Liver (tissue), 3 donors: ENCODE results near the gene SRP9.

Source experiments
- ATF3 ChIP-seq: IDR thresholded peaks from 2 replicates; pipeline ENCODE4 v1.6.1; 2016; ENCODE audit warnings: antibody characterized with exemption
- CTCF ChIP-seq: fragments of 150-350 bp; IDR thresholded peaks from 2 replicates; pipeline ENCODE4 v1.5.1; 2017; ENCODE audit warnings: improper control_type of control experiment, low read depth, low read length; ENCODE audit not compliant: missing input control
- FOXA1 ChIP-seq: IDR thresholded peaks from 2 replicates; pipeline ENCODE4 v1.6.1; 2016; ENCODE audit warnings: antibody characterized with exemption
- GABPA ChIP-seq, 2 donors: IDR thresholded peaks in 1 of 2; conservative IDR thresholded peaks in 1 of 2; 2 replicates each; pipeline ENCODE4 v1.6.1; 2016; ENCODE audit warnings: antibody characterized with exemption in 2 of 2, mild to moderate bottlenecking in 1 of 2, moderate library complexity in 1 of 2
- MAX ChIP-seq: IDR thresholded peaks from 2 replicates; pipeline ENCODE4 v1.6.1; 2016; ENCODE audit warnings: antibody characterized with exemption
- RAD21 ChIP-seq, 2 donors: IDR thresholded peaks; 2 replicates each; pipeline ENCODE4 v1.6.1; 2016; ENCODE audit warnings: antibody characterized with exemption in 2 of 2, mild to moderate bottlenecking in 2 of 2
- RXRA ChIP-seq, 2 donors: IDR thresholded peaks; 2 replicates each; pipeline ENCODE4 v1.6.1; 2017 to 2018; ENCODE audit warnings: antibody characterized with exemption in 2 of 2, mild to moderate bottlenecking in 1 of 2
- SP1 ChIP-seq: IDR thresholded peaks from 2 replicates; pipeline ENCODE4 v1.6.1; 2018; ENCODE audit warnings: antibody characterized with exemption, mild to moderate bottlenecking
- TAF1 ChIP-seq: conservative IDR thresholded peaks from 2 replicates; pipeline ENCODE4 v1.6.1; 2016; ENCODE audit warnings: antibody characterized with exemption, mild to moderate bottlenecking
- YY1 ChIP-seq: IDR thresholded peaks from 2 replicates; pipeline ENCODE4 v1.6.1; 2016; ENCODE audit warnings: antibody characterized with exemption, mild to moderate bottlenecking
- ZBTB33 ChIP-seq: IDR thresholded peaks from 2 replicates; pipeline ENCODE4 v1.6.1; 2016; ENCODE audit warnings: antibody characterized with exemption
- donor health status: healthy.
- donor health status: healthy.

- TF ChIP-seq SP1 (no peak), CTCF (no peak), MAX (no peak), ATF3 (no peak), YY1 (no peak), RAD21 (IDR thresholded peaks at IDR 0.05) (no peak), ZBTB33 (no peak), TAF1 (no peak), RXRA (IDR thresholded peaks at IDR 0.05) (no peak), FOXA1 (no peak), GABPA (IDR thresholded peaks at IDR 0.05 in 1 of 2, conservative IDR thresholded peaks at IDR 0.05 in 1 of 2) (no peak)
These were observed 17.1 kb upstream of the SRP9 start for GRCh38 chr1:225760531-225760930.
